LNCAP (cell line): ENCODE data around the gene CPM.

ENCODE experiments used
- TF ChIP-seq, protein P1 (sequence below): fragments of 450-650 bp; IDR thresholded peaks from 2 replicates; pipeline ENCODE4 v1.5.1; 2017; ENCODE audit warnings: mild to moderate bottlenecking

CPM gene

DNA sequence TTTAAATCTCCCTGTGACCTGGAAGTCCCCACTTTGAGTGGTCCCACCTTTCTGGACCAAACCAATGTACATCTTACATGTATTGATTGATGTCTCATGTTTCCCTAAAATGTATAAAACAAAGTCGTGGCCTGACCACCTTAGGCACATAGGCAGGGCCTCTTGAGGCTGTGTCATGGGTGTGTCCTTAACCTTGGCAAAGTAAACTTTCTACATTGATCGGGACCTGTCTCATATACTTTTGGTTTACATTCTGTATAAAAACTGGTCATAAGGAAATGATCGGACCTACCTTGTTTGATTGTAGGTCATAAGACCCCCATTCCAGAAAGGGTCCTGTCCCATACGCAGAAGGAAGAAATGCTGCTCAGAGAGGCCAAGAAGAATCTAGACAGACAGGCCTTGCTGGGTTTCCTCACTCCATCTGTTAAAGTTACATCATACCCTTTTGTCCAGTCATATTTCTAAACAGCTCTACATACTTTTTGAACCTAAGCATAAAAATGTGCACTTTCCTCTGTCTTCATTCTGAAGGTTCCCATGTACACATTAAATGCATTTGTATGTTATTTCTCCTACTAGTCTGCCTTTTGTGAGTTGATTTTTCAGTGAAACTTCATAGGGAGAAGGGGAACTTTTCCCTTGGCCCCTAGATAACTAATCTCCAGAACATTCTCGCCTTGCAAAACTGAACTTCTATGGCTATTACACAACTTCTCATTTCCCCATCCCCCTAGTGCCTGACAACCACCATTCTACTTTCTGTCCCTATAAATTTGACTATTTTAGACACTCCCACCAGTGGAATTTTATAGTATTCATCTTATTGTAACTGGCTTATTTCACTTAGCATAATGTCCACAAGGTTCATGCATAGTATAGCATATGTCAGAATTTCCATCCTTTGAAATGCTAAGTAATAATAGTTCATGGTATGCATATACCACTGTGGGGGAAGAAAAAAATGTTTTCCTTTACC is 30.2 kb upstream of the CPM start:
- TF ChIP-seq, protein P1, sequence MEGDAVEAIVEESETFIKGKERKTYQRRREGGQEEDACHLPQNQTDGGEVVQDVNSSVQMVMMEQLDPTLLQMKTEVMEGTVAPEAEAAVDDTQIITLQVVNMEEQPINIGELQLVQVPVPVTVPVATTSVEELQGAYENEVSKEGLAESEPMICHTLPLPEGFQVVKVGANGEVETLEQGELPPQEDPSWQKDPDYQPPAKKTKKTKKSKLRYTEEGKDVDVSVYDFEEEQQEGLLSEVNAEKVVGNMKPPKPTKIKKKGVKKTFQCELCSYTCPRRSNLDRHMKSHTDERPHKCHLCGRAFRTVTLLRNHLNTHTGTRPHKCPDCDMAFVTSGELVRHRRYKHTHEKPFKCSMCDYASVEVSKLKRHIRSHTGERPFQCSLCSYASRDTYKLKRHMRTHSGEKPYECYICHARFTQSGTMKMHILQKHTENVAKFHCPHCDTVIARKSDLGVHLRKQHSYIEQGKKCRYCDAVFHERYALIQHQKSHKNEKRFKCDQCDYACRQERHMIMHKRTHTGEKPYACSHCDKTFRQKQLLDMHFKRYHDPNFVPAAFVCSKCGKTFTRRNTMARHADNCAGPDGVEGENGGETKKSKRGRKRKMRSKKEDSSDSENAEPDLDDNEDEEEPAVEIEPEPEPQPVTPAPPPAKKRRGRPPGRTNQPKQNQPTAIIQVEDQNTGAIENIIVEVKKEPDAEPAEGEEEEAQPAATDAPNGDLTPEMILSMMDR, result no peak

DNA sequence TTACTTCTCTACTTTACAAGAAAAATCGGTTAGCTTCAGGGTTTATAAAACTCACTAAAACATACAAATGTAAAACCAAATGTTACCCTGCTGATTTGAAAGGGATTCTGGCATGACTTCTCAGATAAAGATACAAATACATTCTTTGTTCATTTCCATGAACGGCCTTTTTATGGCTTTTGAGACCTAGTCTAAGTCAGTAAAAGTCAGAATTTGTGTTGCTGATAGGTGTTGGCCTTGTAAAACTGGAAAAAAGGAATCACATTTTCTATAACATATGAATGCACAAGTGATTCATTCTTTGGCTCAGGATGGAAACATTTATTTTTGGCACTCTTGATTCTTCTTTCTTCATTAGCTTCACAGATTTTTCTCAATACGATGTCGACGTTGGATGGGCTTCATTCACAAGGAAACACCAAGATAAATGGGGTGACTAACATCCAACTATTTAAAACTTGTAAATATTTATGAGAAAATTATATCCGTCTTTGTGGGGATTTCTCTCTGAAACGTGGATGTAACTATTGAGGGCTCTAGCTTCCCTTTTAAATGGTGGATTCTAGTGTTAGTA is 27.0 kb upstream of the CPM start:
- TF ChIP-seq, protein P1, result no peak

DNA sequence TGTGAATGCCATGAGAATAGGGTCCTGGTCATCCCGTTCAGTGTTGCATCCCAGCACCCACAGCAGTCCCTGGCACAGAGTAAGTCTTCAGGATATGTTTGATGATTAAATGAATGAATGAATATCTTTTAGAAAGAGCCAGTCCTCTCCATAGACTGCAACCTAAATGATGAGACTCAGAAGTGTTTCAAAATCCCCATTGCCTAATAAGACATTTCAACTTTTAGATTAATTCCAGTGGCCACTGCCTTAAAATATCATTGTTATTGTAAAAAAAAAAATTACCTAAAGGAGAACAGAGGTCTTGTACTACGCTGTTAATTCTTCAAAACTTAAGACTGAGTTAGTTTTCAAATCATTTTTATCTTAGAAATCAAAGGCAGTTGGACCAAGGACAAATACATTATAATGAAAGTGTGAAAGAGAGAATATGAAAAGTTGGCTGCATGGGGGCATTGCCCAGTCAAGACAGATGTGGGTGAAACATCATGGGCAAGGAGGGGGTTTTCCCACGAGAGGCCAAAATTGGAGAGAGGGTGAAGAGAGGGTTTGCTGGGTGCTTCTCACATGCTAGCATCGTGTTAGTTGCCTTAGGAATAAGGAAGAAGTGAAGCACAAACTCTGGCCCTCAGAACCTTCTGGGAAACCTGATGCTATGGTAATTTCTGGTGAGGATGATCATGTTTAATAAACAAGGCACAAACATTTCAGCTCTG is 26.3 kb upstream of the CPM start:
- TF ChIP-seq, protein P1, result no peak

DNA sequence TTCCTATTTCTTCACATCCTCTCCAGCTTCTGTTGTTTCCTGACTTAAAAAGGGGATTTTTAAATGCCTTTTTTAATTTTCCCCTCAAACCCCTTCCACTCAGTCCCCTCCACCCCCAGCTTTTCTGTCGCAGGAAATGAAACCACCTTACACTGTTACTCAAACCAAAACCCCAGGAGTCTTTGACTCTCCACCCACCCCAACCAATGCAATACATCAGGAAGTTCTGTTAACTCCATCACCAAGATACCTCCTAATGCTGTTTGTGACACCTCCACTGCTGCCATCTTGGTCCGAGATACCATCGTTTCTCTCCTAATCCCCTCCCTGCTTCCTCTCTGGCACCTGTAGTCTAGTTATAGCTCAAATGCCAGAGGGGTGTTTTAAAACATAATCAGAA is 25.4 kb upstream of the CPM start:
- TF ChIP-seq, protein P1, result no peak

DNA sequence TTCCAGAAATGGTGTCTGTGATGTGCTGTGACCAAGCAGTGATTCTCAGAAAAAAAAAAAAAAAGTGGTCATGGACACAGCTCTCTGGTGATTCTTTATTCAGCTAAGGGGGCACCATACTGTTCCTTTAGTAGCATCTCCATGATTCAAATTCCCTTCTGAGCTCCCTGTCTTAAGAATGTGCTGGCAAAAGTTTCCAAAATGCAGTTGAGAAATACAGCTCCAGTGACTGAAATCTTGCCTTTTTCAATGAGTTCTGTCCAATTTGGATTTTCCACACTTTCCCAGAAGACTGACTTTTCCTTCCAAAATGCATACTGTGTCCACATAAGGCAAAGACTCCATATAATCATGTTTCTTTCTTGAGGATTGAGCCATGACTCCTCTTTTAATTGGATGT is 24.3 kb upstream of the CPM start:
- TF ChIP-seq, protein P1, result no peak

DNA sequence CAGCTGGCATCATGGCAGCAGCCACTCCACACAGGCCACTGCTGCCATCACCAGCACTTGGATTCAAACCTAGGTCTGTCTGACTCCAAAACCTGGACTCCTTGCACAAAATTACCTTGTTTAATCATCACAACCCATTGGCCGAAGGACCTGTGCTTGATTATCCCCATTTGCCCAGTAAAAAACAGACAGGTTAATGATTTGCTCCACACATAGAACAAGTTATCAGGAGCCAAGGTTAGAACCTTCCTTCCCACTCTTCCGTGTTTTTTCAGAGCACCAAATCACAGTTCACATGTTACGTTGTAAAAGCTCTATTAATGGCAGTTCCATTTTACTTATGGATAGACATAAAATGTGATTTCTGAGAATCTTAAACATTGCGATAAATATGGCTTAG is 23.5 kb upstream of the CPM start:
- TF ChIP-seq, protein P1, result no peak

DNA sequence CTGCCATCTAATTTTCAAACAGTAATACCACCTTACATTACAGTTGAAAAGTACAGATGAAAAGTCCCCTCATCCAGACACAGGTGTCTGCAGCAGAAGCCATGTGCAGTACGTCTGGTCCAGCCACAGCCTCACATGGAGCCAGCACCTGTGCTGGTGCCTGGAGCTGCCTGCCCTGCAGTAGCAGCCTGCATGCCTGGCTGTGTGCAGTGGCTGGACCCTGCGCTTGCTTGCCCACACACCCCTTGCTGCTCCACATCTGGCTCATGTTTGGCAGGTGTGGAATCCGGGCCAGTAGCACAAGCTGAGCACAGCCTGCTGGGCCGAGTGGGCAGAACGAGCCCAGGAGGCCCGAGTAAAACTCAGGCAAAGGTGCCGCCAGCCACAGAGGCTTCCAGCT is 21.8 kb upstream of the CPM start:
- TF ChIP-seq, protein P1, result no peak
